Common myeloid progenitor, CD34-positive (primary cell): ENCODE measurements around the gene NCBP1.
A peak's percentile ranks its signal among the peaks of the same experiment; 100 is the strongest.
"Not testable (repeated sequence)": the region's sequence is repeated elsewhere in the genome, so short reads cannot be mapped to it uniquely, and the experiment has no call there.

ENCODE experiments used
- CTCF ChIA-PET: fragments of 350-600 bp; sonication (Branson Sonifier 250); formaldehyde crosslinking; loops from one replicate; lab custom pipeline; 2021; ENCODE audit warnings: antibody characterized with exemption; lab: Charles Lee
- POLR2A ChIA-PET: fragments of 350-600 bp; sonication (Branson Sonifier 250); formaldehyde crosslinking; loops from one replicate; lab custom pipeline; 2021; ENCODE audit warnings: antibody characterized with exemption; lab: Charles Lee
- DNase-seq, 3 donors: peaks; one replicate each; pipeline versions ENCODE4 v3.0.0 to v3.0.0-alpha.2; 2013
- H3K27ac ChIP-seq, 2 experiments: 1 replicate in 1 of 2; 2 replicates in 1 of 2; pipeline ENCODE4 v1.7.0; 2013; ENCODE audit warnings: inconsistent platforms in 2 of 2, low read length in 2 of 2, mild to moderate bottlenecking in 2 of 2, low read depth in 1 of 2, moderate library complexity in 1 of 2; ENCODE audit not compliant: severe bottlenecking in 2 of 2, insufficient read depth in 1 of 2, poor library complexity in 1 of 2
- H3K27me3 ChIP-seq, 5 experiments: replicated peaks in 2 of 5; 1 replicate in 3 of 5; 2 replicates in 2 of 5; pipeline versions ENCODE4 v1.6.1 to v1.7.0; 2013; ENCODE audit warnings: low read length in 4 of 5, mild to moderate bottlenecking in 2 of 5, moderate library complexity in 2 of 5, inconsistent platforms in 1 of 5; ENCODE audit not compliant: insufficient read depth in 5 of 5, control insufficient read depth in 4 of 5
- H3K36me3 ChIP-seq, 4 experiments: 1 replicate in 2 of 4; 2 replicates in 2 of 4; pipeline versions ENCODE4 v1.6.1 to v1.7.0; 2013; ENCODE audit warnings: low read length in 3 of 4, control low read depth in 1 of 4, mild to moderate bottlenecking in 1 of 4; ENCODE audit not compliant: control insufficient read depth in 4 of 4, insufficient read depth in 4 of 4
- H3K4me1 ChIP-seq, 4 experiments: 1 replicate in 3 of 4; 2 replicates in 1 of 4; pipeline versions ENCODE4 v1.6.1 to v1.7.1; 2013; ENCODE audit warnings: low read length in 3 of 4, mild to moderate bottlenecking in 3 of 4, control low read depth in 1 of 4, inconsistent platforms in 1 of 4, moderate library complexity in 1 of 4; ENCODE audit not compliant: control insufficient read depth in 4 of 4, insufficient read depth in 4 of 4; ENCODE audit errors: control extremely low read depth in 1 of 4
- H3K4me3 ChIP-seq, 7 experiments: 1 replicate in 4 of 7; 2 replicates in 3 of 7; pipeline versions ENCODE4 v1.5.1 to v1.7.0; 2013; ENCODE audit warnings: mild to moderate bottlenecking in 7 of 7, low read length in 6 of 7, moderate library complexity in 6 of 7, inconsistent platforms in 2 of 7, low read depth in 2 of 7, control low read depth in 1 of 7; ENCODE audit not compliant: insufficient read depth in 4 of 7, control insufficient read depth in 1 of 7; ENCODE audit errors: extremely low read depth in 1 of 7
- H3K9me3 ChIP-seq, 5 experiments: 1 replicate in 4 of 5; 2 replicates in 1 of 5; pipeline versions ENCODE4 v1.6.1 to v1.7.1; 2013; ENCODE audit warnings: low read length in 4 of 5, mild to moderate bottlenecking in 2 of 5, inconsistent platforms in 1 of 5, low read depth in 1 of 5, moderate library complexity in 1 of 5; ENCODE audit not compliant: control insufficient read depth in 4 of 5, insufficient read depth in 2 of 5; ENCODE audit errors: control extremely low read depth in 1 of 5
- WGBS: methylation state at CpG from one replicate; pipeline ENCODE4 v1.1.5; 2013; ENCODE audit not compliant: insufficient coverage; 5-methylcytosine and 5-hydroxymethylcytosine counted together

Gene NCBP1

DNA sequence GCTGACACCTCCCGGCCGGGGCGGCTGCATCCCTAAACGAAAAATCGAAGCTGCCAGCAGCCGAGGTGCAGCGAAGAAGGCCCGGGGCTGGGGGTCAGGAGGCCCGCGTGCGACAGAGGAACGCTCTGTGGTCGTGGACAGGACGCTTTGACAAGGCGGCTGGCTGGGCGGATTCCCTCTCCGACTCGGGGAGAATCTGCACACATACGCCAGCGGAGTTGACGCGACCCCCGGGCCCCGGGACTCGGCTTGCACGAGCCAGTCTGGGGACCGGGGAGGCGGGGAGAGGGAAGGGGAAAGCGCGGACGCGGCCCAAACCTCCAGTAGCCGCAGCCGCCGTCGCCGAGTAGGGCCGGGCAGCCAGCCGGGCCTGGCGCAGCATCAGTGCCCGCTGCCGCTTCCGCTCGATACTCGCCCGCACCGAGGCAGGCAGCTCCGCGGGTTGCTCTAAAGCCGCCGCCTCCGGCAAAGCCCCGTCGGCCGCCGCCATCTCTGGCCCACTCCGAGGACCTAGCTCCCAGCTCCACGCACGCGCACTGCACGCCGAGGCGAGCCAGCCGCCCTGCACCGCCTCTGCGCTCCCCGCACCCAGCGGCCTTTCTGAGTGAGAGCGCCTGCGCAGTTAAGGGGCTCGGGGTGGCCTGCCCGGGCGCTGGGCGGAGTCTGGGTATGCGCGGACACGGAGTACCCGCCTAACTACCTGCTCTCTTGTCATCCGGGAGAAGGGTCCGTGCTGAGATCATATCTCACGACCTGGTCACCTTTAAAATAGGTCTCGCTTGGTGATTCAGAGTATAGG, 63.4 kb downstream of the NCBP1 start, which contains the start of gene XPA:
Gene XPA, minus strand, starts transcription at position 538 of the 799 bp plus-strand sequence. Its CDS starts 48 bp downstream, at position 490.
- DNase-seq: peak; percentile 91 to 95 (median 95)
- H3K4me1 ChIP-seq: peaks cover 13 to 29% (median 18%) of the 10 kb centered on the region in 4 experiments
- no peaks in the 10 kb centered on the region for H3K9me3 ChIP-seq
- POLR2A ChIA-PET: interaction anchor here (0.8 to 1.5 kb wide), 2 partner anchors 9 to 224 kb away, joined by 3 to 6 read pairs; no protein-coding TSS in a partner anchor
- no peaks in the 10 kb centered on the region for H3K36me3 ChIP-seq
- H3K27ac ChIP-seq: peak within 1 kb of the TSS; percentile 30 to 78
- H3K4me3 ChIP-seq: peak within 1 kb of the TSS; percentile 74 to 90 (median 85)
- peaks cover 0 to 14% (median 5%) of the 10 kb centered on the region in 5 experiments for H3K27me3 ChIP-seq
- CTCF ChIA-PET: interaction anchor here (0.8 to 1.6 kb wide), 5 partner anchors 9 to 221 kb away, joined by 3 to 5 read pairs (median 4); no protein-coding TSS in a partner anchor
- WGBS: 0% methylated on average over 68 of the region's 82 CpGs

DNA sequence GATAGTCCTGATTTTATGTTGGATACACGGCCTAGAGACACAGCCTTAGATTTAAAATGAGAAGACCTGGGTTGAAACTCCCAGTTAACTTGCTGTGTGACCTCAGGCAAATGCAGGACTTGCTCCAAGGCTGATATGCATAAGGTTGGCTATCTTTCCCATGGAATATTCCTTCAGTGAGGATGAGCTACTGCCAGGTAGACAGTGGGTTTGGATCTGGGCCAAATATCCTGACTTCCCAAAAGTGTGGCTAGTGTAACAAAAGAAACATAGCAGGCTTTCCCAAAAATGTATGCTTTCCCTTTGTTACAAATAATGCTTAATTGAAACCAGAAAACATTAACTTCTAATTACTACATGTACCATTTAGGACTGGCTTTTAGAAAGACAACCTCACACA, 64.2 kb downstream of the NCBP1 start:
- Histone ChIP-seq H3K27me3 (peaks cover 0 to 17% (median 7%) of the 10 kb centered on the region in 5 experiments), H3K9me3 (no peaks in the 10 kb centered on the region), H3K27ac (peak overlapping the region in 1 of 2 experiments; percentile 78), H3K4me1 (peaks cover 13 to 29% (median 18%) of the 10 kb centered on the region in 4 experiments), H3K36me3 (no peaks in the 10 kb centered on the region), H3K4me3 (peak overlapping the region in 4 of 7 experiments; percentile 74 to 89 (median 86))
- ChIA-PET POLR2A (no interaction called here), CTCF (interaction anchor here (0.9 to 1.6 kb wide), 2 partner anchors 8 to 10 kb away, joined by 4 to 5 read pairs; no protein-coding TSS in a partner anchor)
- WGBS: 14% methylated on average over 1 of the region's 1 CpG
- no peak for DNase-seq

DNA sequence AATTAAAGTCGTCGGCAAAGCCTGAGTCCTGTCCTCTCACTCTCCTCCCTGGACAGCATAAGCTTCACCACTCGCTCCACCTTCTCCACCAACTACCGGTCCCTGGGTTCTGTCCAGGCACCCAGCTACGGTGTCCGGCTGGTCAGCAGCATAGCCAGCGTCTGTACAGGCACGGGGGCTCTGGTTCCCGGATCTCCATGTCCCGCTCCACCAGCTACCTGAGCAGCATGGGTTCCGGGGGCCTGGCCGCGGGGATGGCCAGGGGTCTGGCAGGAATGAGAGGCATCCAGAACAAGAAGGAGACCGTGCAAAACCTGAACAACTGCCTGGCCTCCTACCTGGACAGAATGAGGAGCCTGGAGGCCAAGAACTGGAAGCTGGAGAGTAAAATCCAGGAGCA, 65.2 kb downstream of the NCBP1 start:
- H3K4me1 ChIP-seq: peaks cover 13 to 29% (median 18%) of the 10 kb centered on the region in 4 experiments
- CTCF ChIA-PET: interaction anchor here (1.0 to 1.2 kb wide), 3 partner anchors 16 to 207 kb away, joined by 3 read pairs; partner anchors contain the start of gene NCBP1
- WGBS: 98% methylated on average over 14 of the region's 14 CpGs
- no peak for DNase-seq
- POLR2A ChIA-PET: no interaction called here
- no peaks in the 10 kb centered on the region for H3K36me3 ChIP-seq
- H3K27ac ChIP-seq: no peak overlapping the region
- H3K4me3 ChIP-seq: no peak overlapping the region
- H3K27me3 ChIP-seq: peaks cover 0 to 22% (median 7%) of the 10 kb centered on the region in 5 experiments
- H3K9me3 ChIP-seq: no peaks in the 10 kb centered on the region

DNA sequence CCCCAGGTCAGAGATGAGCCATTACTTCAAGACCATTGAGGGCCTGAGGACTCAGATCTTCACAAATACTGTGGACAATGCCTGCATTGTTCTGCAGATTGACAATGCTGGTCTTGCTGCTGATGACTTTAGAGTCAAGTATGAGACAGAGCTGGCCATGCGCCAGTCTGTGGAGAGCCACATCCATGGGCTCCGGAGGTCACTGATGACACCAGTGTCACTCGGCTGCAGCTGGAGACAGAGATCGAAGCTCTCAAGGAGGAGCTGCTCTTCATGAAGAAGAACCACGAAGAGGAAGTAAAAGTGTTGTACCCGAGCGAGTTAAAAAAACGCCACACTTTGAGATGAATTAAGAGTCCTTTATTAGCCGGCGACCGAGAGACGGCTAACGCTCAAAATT, 65.7 kb downstream of the NCBP1 start:
- peak in 2 of 3 donors; percentile 50 to 59 for DNase-seq
- H3K27ac ChIP-seq, POLR2A ChIA-PET, H3K36me3 ChIP-seq, H3K4me3 ChIP-seq, H3K9me3 ChIP-seq: not testable (repeated sequence)
- H3K4me1 ChIP-seq: peaks cover 13 to 29% (median 18%) of the 10 kb centered on the region in 4 experiments
- peaks cover 0 to 26% (median 7%) of the 10 kb centered on the region in 5 experiments for H3K27me3 ChIP-seq
- CTCF ChIA-PET: interaction anchor here (1.0 to 1.2 kb wide), 2 partner anchors 16 to 66 kb away, joined by 3 read pairs; partner anchors contain the start of gene NCBP1
- WGBS: 53% methylated on average over 8 of the region's 13 CpGs

DNA sequence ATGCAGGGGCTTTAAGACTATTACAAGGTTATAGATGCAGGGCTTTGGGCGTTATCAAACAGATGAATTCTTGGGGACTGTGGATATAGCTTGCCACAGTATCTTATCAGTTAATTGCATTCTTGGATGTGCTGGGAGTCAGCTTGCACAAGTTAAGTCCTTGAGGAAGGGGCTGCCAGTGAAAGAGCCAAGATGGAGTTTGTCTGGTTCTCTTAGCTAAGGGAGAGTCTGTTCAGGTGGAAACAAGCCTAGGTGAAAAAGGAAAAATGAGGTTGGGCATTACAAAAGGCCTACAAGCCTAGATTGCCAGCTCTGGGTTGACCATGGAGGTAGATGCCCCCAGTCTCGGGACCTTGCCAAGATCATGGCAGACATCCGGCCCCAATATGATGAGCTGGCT, 66.2 kb downstream of the NCBP1 start:
- POLR2A ChIA-PET: not testable (repeated sequence)

DNA sequence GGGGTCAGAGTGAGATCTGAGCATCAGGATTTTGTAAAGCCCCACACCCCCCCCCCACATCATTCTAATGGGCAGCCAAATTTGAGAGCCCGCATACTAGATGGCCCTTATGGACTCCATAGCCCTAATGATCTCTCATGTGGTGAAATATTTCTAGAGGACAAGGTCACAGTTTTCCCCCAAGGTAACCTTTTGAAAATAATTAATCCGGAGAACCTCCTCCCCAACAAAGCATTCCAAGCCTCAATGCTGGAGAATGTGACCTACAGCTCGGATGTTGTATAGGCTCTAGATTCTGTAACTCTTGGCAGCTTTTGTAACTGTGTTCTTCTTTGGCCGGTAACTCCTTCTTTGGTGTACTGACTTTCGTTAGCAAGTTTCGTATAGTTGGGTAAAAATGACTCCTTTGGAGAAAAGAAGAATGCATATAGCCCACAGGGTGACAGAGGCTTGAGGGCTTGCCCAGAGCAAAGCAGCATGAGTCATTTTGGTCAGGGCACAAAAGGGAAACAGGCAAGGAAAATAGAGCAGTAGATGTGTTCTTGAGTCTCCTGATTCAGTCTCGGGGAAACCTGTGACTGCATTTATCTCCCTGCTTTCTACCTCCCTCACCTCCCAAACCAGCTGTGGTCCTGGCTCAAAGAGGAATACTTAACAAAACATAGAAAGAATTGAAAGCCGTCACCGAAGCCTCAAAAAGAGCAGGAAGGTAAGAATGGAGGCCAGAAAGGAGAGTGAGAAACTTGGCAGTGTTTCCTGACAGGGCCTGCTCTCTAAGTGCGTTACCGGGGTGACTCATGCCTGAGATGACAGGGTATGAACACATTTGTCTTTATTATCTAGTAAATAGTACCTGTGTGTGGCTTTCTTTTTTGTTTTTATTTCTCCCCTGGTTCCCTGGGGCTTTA, 70.1 kb downstream of the NCBP1 start:
- ChIA-PET CTCF (interaction anchor here (1.0 to 1.3 kb wide), 2 partner anchors 70 to 198 kb away, joined by 3 read pairs; partner anchors contain the start of genes NCBP1 and TSTD2), POLR2A (no interaction called here)
- Histone ChIP-seq H3K9me3 (no peaks in the 10 kb centered on the region), H3K36me3 (no peaks in the 10 kb centered on the region), H3K4me1 (peaks cover 0 to 3% (median 0%) of the 10 kb centered on the region in 4 experiments), H3K27me3 (peaks cover 0 to 65% (median 30%) of the 10 kb centered on the region in 5 experiments), H3K27ac (no peak overlapping the region), H3K4me3 (no peak overlapping the region)
- WGBS: 94% methylated on average over 8 of the region's 11 CpGs
- peak in 2 of 3 donors; percentile 46 to 52 for DNase-seq

More for the DNA sequence above, 66.2 kb downstream of the NCBP1 start:
- Histone ChIP-seq H3K4me1 (peaks cover 13 to 28% (median 18%) of the 10 kb centered on the region in 4 experiments), H3K27me3 (peaks cover 0 to 32% (median 12%) of the 10 kb centered on the region in 5 experiments)
- 100% methylated on average over 3 of the region's 3 CpGs for WGBS
- not testable (repeated sequence) for H3K27ac ChIP-seq, DNase-seq, H3K9me3 ChIP-seq, H3K36me3 ChIP-seq, H3K4me3 ChIP-seq
- CTCF ChIA-PET: interaction anchor here (0.6 kb wide), 1 partner anchor 822 kb away, joined by 3 read pairs; no protein-coding TSS in a partner anchor
